ENCODE results near the gene ELF3. TPM values are rescaled to one million over a fixed set of nuclear protein-coding genes. Genes with fewer than 3 reads are reported as not detected.

ELF3 gene
- total RNA-seq = 0.91 and 1.9 TPM in 2 replicates

GRCh38 chr1:202010180-202011015, at the start of gene ELF3:
Gene ELF3 (plus strand): TSS chr1:202010587. CDS start chr1:202011137, 550 bp downstream.

DNA sequence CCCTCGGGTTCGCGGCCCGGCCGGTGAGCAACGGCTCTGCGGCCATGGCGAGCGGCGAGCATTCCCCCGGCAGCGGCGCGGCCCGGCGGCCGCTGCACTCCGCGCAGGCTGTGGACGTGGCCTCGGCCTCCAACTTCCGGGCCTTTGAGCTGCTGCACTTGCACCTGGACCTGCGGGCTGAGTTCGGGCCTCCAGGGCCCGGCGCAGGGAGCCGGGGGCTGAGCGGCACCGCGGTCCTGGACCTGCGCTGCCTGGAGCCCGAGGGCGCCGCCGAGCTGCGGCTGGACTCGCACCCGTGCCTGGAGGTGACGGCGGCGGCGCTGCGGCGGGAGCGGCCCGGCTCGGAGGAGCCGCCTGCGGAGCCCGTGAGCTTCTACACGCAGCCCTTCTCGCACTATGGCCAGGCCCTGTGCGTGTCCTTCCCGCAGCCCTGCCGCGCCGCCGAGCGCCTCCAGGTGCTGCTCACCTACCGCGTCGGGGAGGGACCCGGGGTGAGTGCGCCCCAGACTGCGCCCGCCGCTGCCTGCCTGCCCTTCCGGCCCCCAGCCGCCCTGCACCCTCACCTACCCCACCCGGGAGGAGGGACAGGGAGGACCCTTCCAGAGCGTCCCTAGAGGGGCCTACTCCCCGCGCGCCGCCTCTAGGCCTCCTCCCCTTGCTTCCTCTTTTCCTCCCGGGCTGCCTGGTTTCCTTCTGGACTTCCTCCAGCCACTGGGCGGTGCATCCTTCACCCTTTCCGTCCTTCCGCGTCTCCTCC, 27.6 kb upstream of the ELF3 start, which contains the start of gene RNPEP:
Gene RNPEP, plus strand, starts transcription at position 26 of the 757 bp plus-strand sequence. Its CDS starts 19 bp downstream, at position 45.

Other genes with a start within 250 kb of the ELF3 start
- 16.8 and 18.1 TPM in 2 replicates for gene IPO9, start 181.4 kb upstream of the ELF3 start, total RNA-seq
- gene SHISA4, start 121.7 kb upstream of the ELF3 start, total RNA-seq = 23.3 and 38.6 TPM in 2 replicates
- gene LMOD1, start 64.0 kb upstream of the ELF3 start, total RNA-seq = 0.56 and 1.0 TPM in 2 replicates
- gene TIMM17A, start 55.1 kb upstream of the ELF3 start, total RNA-seq = 37.0 and 62.6 TPM in 2 replicates
- 71.9 and 73.8 TPM in 2 replicates for gene RNPEP, start 27.9 kb upstream of the ELF3 start, total RNA-seq
- not detected in 2 replicates for gene GPR37L1, start 112.3 kb downstream of the ELF3 start, total RNA-seq
- 18.8 and 21.9 TPM in 2 replicates for gene ARL8A, start 134.2 kb downstream of the ELF3 start, total RNA-seq
- not detected in 2 replicates for gene PTPN7, start 150.0 kb downstream of the ELF3 start, total RNA-seq
- gene LGR6, start 183.2 kb downstream of the ELF3 start, total RNA-seq = not detected in 2 replicates